GM12865 (cell line): ENCODE data around the gene RNASEH2A.
"Not testable (repeated sequence)": the region's sequence is repeated elsewhere in the genome, so short reads cannot be mapped to it uniquely, and the experiment has no call there.

ENCODE experiments used
- DNase-seq: peaks from one replicate; pipeline ENCODE4 v3.0.0; 2010; ENCODE audit warnings: low read depth
- H3K4me3 ChIP-seq: 2 replicates; pipeline ENCODE4 v1.5.1; 2011; ENCODE audit warnings: mild to moderate bottlenecking, low read depth, low read length, control low read depth
- CTCF ChIP-seq: IDR thresholded peaks from 2 replicates; pipeline ENCODE4 v1.5.1; 2011; ENCODE audit warnings: low read length, control low read depth, low read depth, inconsistent platforms; ENCODE audit not compliant: insufficient read depth; ENCODE audit errors: missing control alignments

Gene RNASEH2A

GRCh38 chr19:12794196-12794941, 12.0 kb upstream of the RNASEH2A start:
- TF ChIP-seq CTCF = no peak
- peak overlapping the region; percentile 95 for H3K4me3 ChIP-seq
- DNase-seq = no peak

- no peak for TF ChIP-seq CTCF
- no peak for DNase-seq
- no peak overlapping the region for H3K4me3 ChIP-seq
These were observed 11.4 kb upstream of the RNASEH2A start for GRCh38 chr19:12794971-12795381.

- peak; percentile 96 for TF ChIP-seq CTCF
- peak; percentile 83 for DNase-seq
- H3K4me3 ChIP-seq = peak overlapping the region; percentile 8; the same call in 1 of the 2 replicates
These were observed 10.0 kb upstream of the RNASEH2A start for GRCh38 chr19:12796146-12797071.

GRCh38 chr19:12797141-12797587, 9.2 kb upstream of the RNASEH2A start:
- TF ChIP-seq CTCF = no peak
- DNase-seq = no peak
- no peak overlapping the region for H3K4me3 ChIP-seq

- not testable (repeated sequence) for H3K4me3 ChIP-seq, DNase-seq
These were observed 8.8 kb upstream of the RNASEH2A start for GRCh38 chr19:12797607-12798006.

GRCh38 chr19:12799742-12800465, 6.5 kb upstream of the RNASEH2A start:
- no peak for DNase-seq
- TF ChIP-seq CTCF = no peak
- H3K4me3 ChIP-seq = no peak overlapping the region

- no peak overlapping the region for H3K4me3 ChIP-seq
- DNase-seq = no peak
- no peak for TF ChIP-seq CTCF
These were observed 6.0 kb upstream of the RNASEH2A start for GRCh38 chr19:12800466-12800770.
